Measurements from ENCODE around the gene HEXD.
"Not testable (repeated sequence)": the region's sequence is repeated elsewhere in the genome, so short reads cannot be mapped to it uniquely, and the experiment has no call there.

HEXD gene

GRCh38 chr17:82397449-82398335, 20.5 kb upstream of the HEXD start:
- DNase-seq, result no peak

- no peak for DNase-seq
Observed at GRCh38 chr17:82399041-82399441, 19.1 kb upstream of the HEXD start.

GRCh38 chr17:82399601-82400101, 18.5 kb upstream of the HEXD start:
- DNase-seq, result no peak

- DNase-seq, result no peak
Observed at GRCh38 chr17:82400206-82400605, 17.9 kb upstream of the HEXD start.

- DNase-seq, result peak; percentile 42
Observed at GRCh38 chr17:82400830-82401229, 17.3 kb upstream of the HEXD start.

GRCh38 chr17:82402865-82403264, 15.3 kb upstream of the HEXD start:
- no peak for DNase-seq

- no peak for DNase-seq
Observed at GRCh38 chr17:82403662-82404660, 14.2 kb upstream of the HEXD start.

- no peak for DNase-seq
Observed at GRCh38 chr17:82405051-82405450, 13.1 kb upstream of the HEXD start.

GRCh38 chr17:82406131-82406671, 11.9 kb upstream of the HEXD start:
- no peak for DNase-seq

- no peak for DNase-seq
Observed at GRCh38 chr17:82407255-82407654, 10.9 kb upstream of the HEXD start.

- no peak for DNase-seq
Observed at GRCh38 chr17:82408288-82408937, 9.7 kb upstream of the HEXD start.

- DNase-seq, result no peak
Observed at GRCh38 chr17:82408938-82409318, 9.2 kb upstream of the HEXD start.

GRCh38 chr17:82410014-82410716, 8.0 kb upstream of the HEXD start:
- DNase-seq, result no peak

- no peak for DNase-seq
Observed at GRCh38 chr17:82411396-82412053, 6.6 kb upstream of the HEXD start.

- DNase-seq, result not testable (repeated sequence)
Observed at GRCh38 chr17:82412081-82412480, 6.1 kb upstream of the HEXD start.

- no peak for DNase-seq
Observed at GRCh38 chr17:82412535-82413520, 5.3 kb upstream of the HEXD start.

GRCh38 chr17:82414548-82415281, 3.4 kb upstream of the HEXD start:
- DNase-seq, result peak; percentile 75

- DNase-seq, result no peak
Observed at GRCh38 chr17:82415336-82415735, 2.8 kb upstream of the HEXD start.

GRCh38 chr17:82415786-82416185, 2.4 kb upstream of the HEXD start:
- DNase-seq, result no peak

All from activated CD4-positive, alpha-beta T cell treated with anti-CD3 and anti-CD28 coated beads, Interleukin-2, amount 50 U/mL, for 1 hour (primary cell).